ENCODE measurements around the gene GCHFR. TPM values are rescaled to one million over a fixed set of nuclear protein-coding genes. Genes with fewer than 3 reads are reported as not detected.

GCHFR gene
- total RNA-seq, 1 donor from 2014 or later: 99.5 TPM

- intact Hi-C loops (cut with DNase I): no loop called here
- H3K27ac ChIP-seq: peak within 1 kb of the TSS; percentile 90
- ATAC-seq: peak; percentile 99
Measured at GRCh38 chr15:40754883-40755811, 8.7 kb upstream of the GCHFR start, which contains the start of gene RMDN3. RMDN3 (minus strand) TSS chr15:40755254; CDS start chr15:40754783, 471 bp downstream.

GRCh38 chr15:40755812-40756208, 8.1 kb upstream of the GCHFR start:
- H3K27me3 ChIP-seq (ENCODE audit: low read depth): no peaks in the 10 kb centered on the region
- intact Hi-C loops (cut with DNase I): no loop called here
- TF ChIP-seq CTCF (IDR thresholded peaks at IDR 0.05): no peak
- ATAC-seq (no peak), DNase-seq (no peak)
- H3K9me3 ChIP-seq: no peaks in the 10 kb centered on the region
- peaks cover 19% of the 10 kb centered on the region for H3K4me1 ChIP-seq
- peak overlapping the region; percentile 90 for H3K27ac ChIP-seq
- peak overlapping the region; percentile 95 for H3K4me3 ChIP-seq
- peaks cover 21% of the 10 kb centered on the region for H3K36me3 ChIP-seq

More at GRCh38 chr15:40754883-40755811, 8.7 kb upstream of the GCHFR start, which contains the start of gene RMDN3:
- TF ChIP-seq CTCF (IDR thresholded peaks at IDR 0.05): no peak
- peak; percentile 96 for DNase-seq
- Histone ChIP-seq H3K27me3 (ENCODE audit: low read depth) (no peaks in the 10 kb centered on the region), H3K36me3 (peaks cover 28% of the 10 kb centered on the region), H3K9me3 (no peaks in the 10 kb centered on the region), H3K4me1 (peaks cover 19% of the 10 kb centered on the region), H3K4me3 (peak within 1 kb of the TSS; percentile 95)

- no peak for TF ChIP-seq CTCF (IDR thresholded peaks at IDR 0.05)
- Histone ChIP-seq H3K4me1 (peaks cover 19% of the 10 kb centered on the region), H3K27ac (no peak overlapping the region), H3K27me3 (ENCODE audit: low read depth) (no peaks in the 10 kb centered on the region), H3K4me3 (no peak overlapping the region), H3K36me3 (peaks cover 10% of the 10 kb centered on the region), H3K9me3 (no peaks in the 10 kb centered on the region)
- intact Hi-C loops (cut with DNase I): no loop called here
- DNase-seq (no peak), ATAC-seq (no peak)
Measured at GRCh38 chr15:40756938-40757337, 6.9 kb upstream of the GCHFR start.

GRCh38 chr15:40759961-40760360, 3.9 kb upstream of the GCHFR start:
- H3K36me3 ChIP-seq: no peaks in the 10 kb centered on the region
- H3K27me3 ChIP-seq (ENCODE audit: low read depth): no peaks in the 10 kb centered on the region
- no peaks in the 10 kb centered on the region for H3K9me3 ChIP-seq
- H3K4me1 ChIP-seq: peaks cover 25% of the 10 kb centered on the region
- no peak for ATAC-seq
- intact Hi-C loops (cut with DNase I): no loop called here
- TF ChIP-seq CTCF (IDR thresholded peaks at IDR 0.05): no peak
- no peak overlapping the region for H3K4me3 ChIP-seq
- DNase-seq: no peak
- H3K27ac ChIP-seq: no peak overlapping the region

GRCh38 chr15:40762919-40763800, 708 bp upstream of the GCHFR start:
- Histone ChIP-seq H3K27me3 (ENCODE audit: low read depth) (no peaks in the 10 kb centered on the region), H3K36me3 (peaks cover 26% of the 10 kb centered on the region), H3K27ac (peak overlapping the region; percentile 89), H3K9me3 (no peaks in the 10 kb centered on the region), H3K4me3 (peak overlapping the region; percentile 75), H3K4me1 (peaks cover 44% of the 10 kb centered on the region)
- no peak for TF ChIP-seq CTCF (IDR thresholded peaks at IDR 0.05)
- DNase-seq (peak; percentile 85), ATAC-seq (peak; percentile 44 to 47)
- intact Hi-C loops (cut with DNase I): no loop called here
